ENCODE results near the gene TACC2.

DNA sequence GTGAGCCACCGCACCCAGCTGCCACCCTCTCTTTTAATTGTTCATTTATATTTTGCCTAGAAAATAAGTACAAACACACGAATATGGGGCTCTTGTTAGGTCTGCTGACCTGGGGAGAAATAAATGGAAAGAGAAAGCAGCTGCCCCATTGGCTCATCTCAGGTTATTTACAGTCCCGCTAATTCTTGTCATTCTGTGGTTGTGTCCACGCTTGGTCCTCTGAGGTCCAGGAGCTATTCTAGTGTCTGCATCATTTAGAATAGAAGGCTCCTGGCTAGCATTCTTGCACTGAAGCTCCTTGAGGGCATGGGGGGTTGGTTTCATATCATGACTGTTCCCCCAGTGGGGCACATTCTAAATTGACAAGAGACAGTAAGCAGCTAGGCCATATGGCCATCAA lies 128.5 kb downstream of the TACC2 start:
- TF ChIP-seq POLR2A (IDR thresholded peaks at IDR 0.05; ENCODE audit: low read depth, low read length): no peak
- TF ChIP-seq, protein P1, sequence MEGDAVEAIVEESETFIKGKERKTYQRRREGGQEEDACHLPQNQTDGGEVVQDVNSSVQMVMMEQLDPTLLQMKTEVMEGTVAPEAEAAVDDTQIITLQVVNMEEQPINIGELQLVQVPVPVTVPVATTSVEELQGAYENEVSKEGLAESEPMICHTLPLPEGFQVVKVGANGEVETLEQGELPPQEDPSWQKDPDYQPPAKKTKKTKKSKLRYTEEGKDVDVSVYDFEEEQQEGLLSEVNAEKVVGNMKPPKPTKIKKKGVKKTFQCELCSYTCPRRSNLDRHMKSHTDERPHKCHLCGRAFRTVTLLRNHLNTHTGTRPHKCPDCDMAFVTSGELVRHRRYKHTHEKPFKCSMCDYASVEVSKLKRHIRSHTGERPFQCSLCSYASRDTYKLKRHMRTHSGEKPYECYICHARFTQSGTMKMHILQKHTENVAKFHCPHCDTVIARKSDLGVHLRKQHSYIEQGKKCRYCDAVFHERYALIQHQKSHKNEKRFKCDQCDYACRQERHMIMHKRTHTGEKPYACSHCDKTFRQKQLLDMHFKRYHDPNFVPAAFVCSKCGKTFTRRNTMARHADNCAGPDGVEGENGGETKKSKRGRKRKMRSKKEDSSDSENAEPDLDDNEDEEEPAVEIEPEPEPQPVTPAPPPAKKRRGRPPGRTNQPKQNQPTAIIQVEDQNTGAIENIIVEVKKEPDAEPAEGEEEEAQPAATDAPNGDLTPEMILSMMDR (IDR thresholded peaks at IDR 0.05; ENCODE audit: extremely low read depth in 1 of 2, insufficient read depth in 1 of 2, low read depth in 1 of 2, low read length in 2 of 2): no peak
- no peak for TF ChIP-seq FOS (IDR thresholded peaks at IDR 0.05; ENCODE audit: borderline replicate concordance, insufficient read depth, low read length)
- no peak for TF ChIP-seq JUN (IDR thresholded peaks at IDR 0.05; ENCODE audit: borderline replicate concordance, insufficient read depth, insufficient read length, low read depth)
- no peak for TF ChIP-seq GATA2 (IDR thresholded peaks at IDR 0.05; ENCODE audit: insufficient read depth, insufficient read length, low read depth, low read length)
- TF ChIP-seq, protein P2, sequence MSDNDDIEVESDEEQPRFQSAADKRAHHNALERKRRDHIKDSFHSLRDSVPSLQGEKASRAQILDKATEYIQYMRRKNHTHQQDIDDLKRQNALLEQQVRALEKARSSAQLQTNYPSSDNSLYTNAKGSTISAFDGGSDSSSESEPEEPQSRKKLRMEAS (IDR thresholded peaks at IDR 0.05; ENCODE audit: insufficient read depth, insufficient read length): no peak
- TF ChIP-seq EZH2 (IDR thresholded peaks at IDR 0.05; ENCODE audit: borderline replicate concordance, low read depth, low read length, severe bottlenecking): no peak
- TF ChIP-seq POLR2AphosphoS5 (IDR thresholded peaks at IDR 0.05; ENCODE audit: insufficient read depth, low read depth, low read length): no peak
- no peak for TF ChIP-seq MYC (IDR thresholded peaks at IDR 0.05; ENCODE audit: low read depth, low read length)
